IMR-90 (cell line): Measurements from ENCODE around the gene FBXL16. TPM values are rescaled to one million over a fixed set of nuclear protein-coding genes. Genes with fewer than 3 reads are reported as not detected.

Source experiments
- ATAC-seq: fragments of 200-7000 bp; cut with Tn5 transposase; 2 replicates; pipeline ENCODE4 v1.9.1; 2020; ENCODE audit warnings: low read depth, mild to moderate bottlenecking, moderate library complexity
- BruUV-seq: library from RNA; stranded (reverse); fragments of 400-500 nt; replicated peaks from 2 replicates; lab custom pipeline; 2021; lab: Mats Ljungman, UMichigan
- CTCF ChIA-PET: fragments of 300-600 bp; formaldehyde crosslinking; extraction: SDS; loops from one replicate; lab custom pipeline; 2021; ENCODE audit warnings: antibody characterized with exemption; lab: Yijun Ruan, JAX
- POLR2A ChIA-PET: fragments of 300-600 bp; sonication (Branson Sonifier 250); formaldehyde crosslinking; loops from one replicate; lab custom pipeline; 2022; ENCODE audit warnings: antibody characterized with exemption; ENCODE audit not compliant: unreplicated experiment; lab: Charles Lee
- DNase-seq: peaks from one replicate; pipeline ENCODE4 v3.0.0; 2013
- H2AFZ ChIP-seq: replicated peaks from 2 replicates; pipeline ENCODE3; 2013; ENCODE audit warnings: low read length, mild to moderate bottlenecking; ENCODE audit not compliant: poor library complexity
- H2AK5ac ChIP-seq: 2 replicates; pipeline ENCODE4 v1.6.1; 2013; ENCODE audit warnings: low read depth, low read length, inconsistent platforms
- H2AK9ac ChIP-seq: replicated peaks from 2 replicates; pipeline ENCODE3; 2013; ENCODE audit warnings: mild to moderate bottlenecking, low read depth, low read length, moderate library complexity; ENCODE audit not compliant: poor library complexity
- H2BK120ac ChIP-seq: 2 replicates; pipeline ENCODE4 v1.6.1; 2013; ENCODE audit warnings: low read depth, low read length, inconsistent platforms
- H2BK15ac ChIP-seq: 3 replicates; pipeline ENCODE4 v1.6.1; 2013; ENCODE audit warnings: low read depth, low read length, inconsistent platforms
- H2BK20ac ChIP-seq: 2 replicates; pipeline ENCODE4 v1.6.1; 2013; ENCODE audit warnings: low read depth, mild to moderate bottlenecking, inconsistent platforms, low read length, moderate library complexity
- H2BK5ac ChIP-seq: 2 replicates; pipeline ENCODE4 v1.6.1; 2013; ENCODE audit warnings: mild to moderate bottlenecking, low read depth, low read length, inconsistent platforms; ENCODE audit not compliant: poor library complexity, severe bottlenecking
- H3K14ac ChIP-seq: replicated peaks from 2 replicates; pipeline ENCODE4 v1.6.1; 2013; ENCODE audit warnings: low read depth, low read length, inconsistent platforms
- H3K18ac ChIP-seq: 2 replicates; pipeline ENCODE4 v1.6.1; 2013; ENCODE audit warnings: low read depth, low read length, control low read depth
- H3K23ac ChIP-seq: 2 replicates; pipeline ENCODE4 v1.6.1; 2013; ENCODE audit warnings: low read depth, low read length, inconsistent platforms
- H3K27ac ChIP-seq: 2 replicates; pipeline ENCODE4 v1.5.1; 2013; ENCODE audit warnings: mild to moderate bottlenecking, control low read depth, low read length; ENCODE audit not compliant: insufficient read depth
- H3K27me3 ChIP-seq: 2 replicates; pipeline ENCODE4 v1.6.1; 2013; ENCODE audit warnings: low read length; ENCODE audit not compliant: control insufficient read depth, insufficient read depth
- H3K36me3 ChIP-seq: 2 replicates; pipeline ENCODE4 v1.6.1; 2013; ENCODE audit warnings: low read length, mixed read lengths; ENCODE audit not compliant: control insufficient read depth, insufficient read depth
- H3K4ac ChIP-seq: 2 replicates; pipeline ENCODE4 v1.6.1; 2013; ENCODE audit warnings: low read depth, low read length, inconsistent platforms
- H3K4me1 ChIP-seq: 2 replicates; pipeline ENCODE4 v1.6.1; 2013; ENCODE audit warnings: low read length, mixed read lengths; ENCODE audit not compliant: control insufficient read depth, insufficient read depth
- H3K4me2 ChIP-seq: 2 replicates; pipeline ENCODE4 v1.6.1; 2013; ENCODE audit warnings: low read depth, mild to moderate bottlenecking, control low read depth, low read length, moderate library complexity
- H3K4me3 ChIP-seq: 2 replicates; pipeline ENCODE4 v1.5.1; 2013; ENCODE audit warnings: low read depth, mild to moderate bottlenecking, control low read depth, low read length, moderate library complexity; ENCODE audit not compliant: insufficient read depth
- H3K56ac ChIP-seq: 2 replicates; pipeline ENCODE4 v1.6.1; 2013; ENCODE audit warnings: low read length, inconsistent platforms; ENCODE audit not compliant: insufficient read depth; ENCODE audit errors: extremely low read depth
- H3K79me1 ChIP-seq, 2 experiments: 2 replicates each; pipeline ENCODE4 v1.6.1; 2013; ENCODE audit warnings: low read length in 2 of 2, inconsistent platforms in 1 of 2, low read depth in 1 of 2
- H3K9ac ChIP-seq: 2 replicates; pipeline ENCODE4 v1.6.1; 2013; ENCODE audit warnings: low read depth, low read length, control low read depth
- H3K9me1 ChIP-seq: 2 replicates; pipeline ENCODE4 v1.6.1; 2013; ENCODE audit warnings: low read length, inconsistent platforms; ENCODE audit not compliant: insufficient read depth
- H3K9me3 ChIP-seq: 2 replicates; pipeline ENCODE4 v1.6.1; 2013; ENCODE audit warnings: low read length; ENCODE audit not compliant: control insufficient read depth, insufficient read depth
- H4K20me1 ChIP-seq: 2 replicates; pipeline ENCODE4 v1.6.1; 2013; ENCODE audit warnings: low read length, inconsistent platforms; ENCODE audit not compliant: insufficient read depth
- H4K5ac ChIP-seq: 2 replicates; pipeline ENCODE4 v1.6.1; 2013; ENCODE audit warnings: mild to moderate bottlenecking, low read depth, low read length, control low read depth
- H4K8ac ChIP-seq, 2 experiments: 2 replicates each; pipeline ENCODE4 v1.6.1; 2013; ENCODE audit warnings: low read depth in 2 of 2, low read length in 2 of 2, control low read depth in 1 of 2, inconsistent platforms in 1 of 2
- H4K91ac ChIP-seq: 2 replicates; pipeline ENCODE4 v1.6.1; 2013; ENCODE audit warnings: low read depth, low read length, inconsistent platforms; ENCODE audit not compliant: insufficient read depth
- BHLHE40 ChIP-seq: fragments of 150-350 bp; IDR thresholded peaks from 2 replicates; pipeline ENCODE4 v1.6.1; 2016; ENCODE audit warnings: mild to moderate bottlenecking, low read depth, low read length
- CEBPB ChIP-seq: IDR thresholded peaks from 2 replicates; pipeline ENCODE4 v1.6.1; 2012; ENCODE audit warnings: low read depth, low read length, improper control_type of control experiment
- CHD1 ChIP-seq: IDR thresholded peaks from 2 replicates; pipeline ENCODE4 v1.6.1; 2012; ENCODE audit warnings: low read depth, low read length, improper control_type of control experiment
- CTCF ChIP-seq: conservative IDR thresholded peaks from 2 replicates; pipeline ENCODE4 v1.5.1; 2012; ENCODE audit warnings: mild to moderate bottlenecking, low read depth, low read length, improper control_type of control experiment
- FOS ChIP-seq: fragments of 150-350 bp; IDR thresholded peaks from 2 replicates; pipeline ENCODE4 v1.6.1; 2016; ENCODE audit warnings: low read depth, low read length
- MAFK ChIP-seq: IDR thresholded peaks from 2 replicates; pipeline ENCODE4 v1.6.1; 2012; ENCODE audit warnings: low read depth, low read length, improper control_type of control experiment
- MAZ ChIP-seq: IDR thresholded peaks from 2 replicates; pipeline ENCODE4 v1.6.1; 2012; ENCODE audit warnings: low read depth, mild to moderate bottlenecking, low read length, improper control_type of control experiment, moderate library complexity, borderline replicate concordance
- MXI1 ChIP-seq: IDR thresholded peaks from 2 replicates; pipeline ENCODE4 v1.6.1; 2012; ENCODE audit warnings: low read depth, mild to moderate bottlenecking, low read length, moderate library complexity, borderline replicate concordance
- NFE2L2 ChIP-seq: fragments of 150-350 bp; IDR thresholded peaks from 2 replicates; pipeline ENCODE4 v1.6.1; 2016; ENCODE audit warnings: low read depth, mild to moderate bottlenecking, low read length
- POLR2A ChIP-seq: IDR thresholded peaks from 2 replicates; pipeline ENCODE4 v1.6.1; 2012; ENCODE audit warnings: mild to moderate bottlenecking, low read depth, low read length
- RAD21 ChIP-seq: IDR thresholded peaks from 2 replicates; pipeline ENCODE4 v1.6.1; 2012; ENCODE audit warnings: low read length, improper control_type of control experiment
- RFX5 ChIP-seq: IDR thresholded peaks from 2 replicates; pipeline ENCODE4 v1.8.0; 2012; ENCODE audit warnings: low read depth, mild to moderate bottlenecking, low read length, moderate library complexity
- SMC3 ChIP-seq: fragments of 150-350 bp; IDR thresholded peaks from 2 replicates; pipeline ENCODE4 v1.6.1; 2016; ENCODE audit warnings: low read depth, mild to moderate bottlenecking, antibody characterized with exemption, low read length, moderate library complexity
- USF2 ChIP-seq: fragments of 150-350 bp; IDR thresholded peaks from 2 replicates; pipeline ENCODE4 v1.6.1; 2017; ENCODE audit warnings: mild to moderate bottlenecking, antibody characterized with exemption, low read length, low read depth
- WGBS, 2 experiments: methylation state at CpG; one replicate each; pipeline versions ENCODE4 v1.1.5 to v1.1.7; 2013; ENCODE audit warnings: missing lambda C conversion rate in 2 of 2; ENCODE audit not compliant: insufficient read length in 1 of 2; ENCODE audit errors: extremely low coverage in 2 of 2; 5-methylcytosine and 5-hydroxymethylcytosine counted together
- dilution Hi-C: fragments of 300-500 bp; cut with HindIII; formaldehyde crosslinking; loops from one replicate; pipeline ENCODE4 v1.14.3; 2018; ENCODE audit warnings: low sequenced_read_pairs; ENCODE audit not compliant: unreplicated experiment
- in situ Hi-C: fragments of 300-500 bp; cut with MboI; formaldehyde crosslinking; loops from 3 replicates; pipeline ENCODE4 v1.14.3; 2019; ENCODE audit warnings: low sequenced_read_pairs, inconsistent platforms, mixed read lengths
- intact Hi-C: fragments of 100-400 bp; cut with micrococcal nuclease; formaldehyde crosslinking; loops from 2 replicates; pipeline ENCODE4 v1.10.0; 2022
- polyA plus RNA-seq, 3 experiments: library from polyadenylated mRNA; depleted of rRNA; stranded (reverse); fragments of >200 nt; gene quantifications; 2 replicates each; pipeline ENCODE4 v1.2.3, GENCODE V29; 2012; ENCODE audit warnings: low replicate concordance in 1 of 3
- total RNA-seq: library from RNA; depleted of rRNA; stranded (reverse); fragments of >200 nt; gene quantifications from 2 replicates; pipeline ENCODE4 v1.2.3, GENCODE V29; 2012
- TF ChIP-seq, protein P1 (sequence below): fragments of 150-350 bp; IDR thresholded peaks from 2 replicates; pipeline ENCODE4 v1.6.1; 2016; ENCODE audit warnings: low read depth, mild to moderate bottlenecking, low read length, moderate library complexity, borderline replicate concordance

The FBXL16 gene
- total and polyA plus RNA-seq, 2 of the 4 experiments (the other 2 are of a cell fraction) = 0.18 to 2.2 TPM

DNA sequence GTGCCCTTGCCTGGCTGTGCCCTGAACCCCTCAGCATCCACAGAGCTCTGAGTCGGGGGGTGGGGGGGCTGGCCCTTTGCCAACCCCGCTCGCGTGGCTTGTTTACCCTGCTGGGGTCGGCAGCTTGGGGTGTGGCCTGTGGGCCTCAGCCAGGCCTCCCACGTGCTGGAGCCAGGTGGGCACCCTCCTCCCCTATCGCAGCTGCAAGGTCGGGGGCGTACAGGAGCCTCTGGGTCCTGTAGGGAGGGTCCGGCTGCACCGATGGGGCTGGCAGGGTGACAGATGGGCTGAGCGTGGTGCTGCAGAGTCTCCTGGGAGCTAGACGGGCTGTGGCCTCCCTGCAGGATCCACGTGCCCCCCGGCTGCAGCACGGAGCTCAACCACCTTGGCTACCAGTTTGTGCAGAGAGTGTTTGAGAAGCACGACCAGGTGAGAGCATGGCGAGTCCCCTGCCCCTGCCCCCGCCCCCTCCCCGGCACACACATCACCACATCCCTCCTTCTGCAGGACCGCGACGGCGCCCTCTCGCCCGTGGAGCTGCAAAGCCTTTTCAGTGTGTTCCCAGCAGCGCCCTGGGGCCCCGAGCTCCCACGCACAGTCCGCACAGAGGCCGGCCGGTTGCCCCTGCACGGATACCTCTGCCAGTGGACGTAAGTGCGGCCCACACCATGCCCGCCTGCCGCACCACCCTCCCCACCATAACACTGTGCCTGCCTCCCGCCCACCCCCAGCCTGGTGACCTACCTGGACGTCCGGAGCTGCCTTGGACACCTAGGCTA, 34.1 kb downstream of the FBXL16 start:
- Histone ChIP-seq H4K5ac (no peak overlapping the region), H3K9me3 (no peaks in the 10 kb centered on the region), H3K4me1 (peaks cover 14% of the 10 kb centered on the region), H3K27me3 (no peaks in the 10 kb centered on the region), H3K9ac (no peak overlapping the region), H2BK20ac (no peak overlapping the region), H2BK15ac (no peak overlapping the region), H3K27ac (no peak overlapping the region), H4K8ac (no peak overlapping the region), H2AFZ (no peak overlapping the region), H3K14ac (no peak overlapping the region), H3K18ac (no peak overlapping the region), H4K20me1 (peaks cover 27% of the 10 kb centered on the region), H2BK120ac (no peak overlapping the region), H4K91ac (no peak overlapping the region), H2AK5ac (no peak overlapping the region), H3K4me2 (no peak overlapping the region), H3K4me3 (no peak overlapping the region), H3K4ac (no peak overlapping the region), H3K23ac (no peak overlapping the region), H3K79me1 (peaks cover 0 to 37% of the 10 kb centered on the region in 2 experiments; a peak in 1 of 4 replicates), H3K9me1 (peaks cover 6% of the 10 kb centered on the region), H3K56ac (no peak overlapping the region), H2BK5ac (no peak overlapping the region), H2AK9ac (peak overlapping the region; percentile 28), H3K36me3 (peaks cover 47% of the 10 kb centered on the region)
- intact Hi-C loops (no loop called here), in situ Hi-C loops (no loop called here), dilution Hi-C loops (no loop called here)
- ATAC-seq (no peak), DNase-seq (no peak)
- BruUV-seq = no TSS peak
- 94% methylated on average over 13 of the region's 40 CpGs; no CpG with 5 or more reads in 1 of the 2 experiments for WGBS, 2 experiments
- ChIA-PET CTCF (no interaction called here), POLR2A (no interaction called here)
- TF ChIP-seq NFE2L2 = no peak
- TF ChIP-seq MAFK = no peak
- no peak for TF ChIP-seq FOS
- no peak for TF ChIP-seq RFX5
- TF ChIP-seq MXI1 = no peak
- TF ChIP-seq POLR2A = no peak
- TF ChIP-seq, protein P1, sequence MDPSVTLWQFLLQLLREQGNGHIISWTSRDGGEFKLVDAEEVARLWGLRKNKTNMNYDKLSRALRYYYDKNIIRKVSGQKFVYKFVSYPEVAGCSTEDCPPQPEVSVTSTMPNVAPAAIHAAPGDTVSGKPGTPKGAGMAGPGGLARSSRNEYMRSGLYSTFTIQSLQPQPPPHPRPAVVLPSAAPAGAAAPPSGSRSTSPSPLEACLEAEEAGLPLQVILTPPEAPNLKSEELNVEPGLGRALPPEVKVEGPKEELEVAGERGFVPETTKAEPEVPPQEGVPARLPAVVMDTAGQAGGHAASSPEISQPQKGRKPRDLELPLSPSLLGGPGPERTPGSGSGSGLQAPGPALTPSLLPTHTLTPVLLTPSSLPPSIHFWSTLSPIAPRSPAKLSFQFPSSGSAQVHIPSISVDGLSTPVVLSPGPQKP = no peak
- no peak for TF ChIP-seq CTCF
- no peak for TF ChIP-seq CHD1
- TF ChIP-seq SMC3 = no peak
- no peak for TF ChIP-seq RAD21
- no peak for TF ChIP-seq CEBPB
- TF ChIP-seq USF2 = no peak
- no peak for TF ChIP-seq MAZ
- TF ChIP-seq BHLHE40 = no peak
